Neural crest cell (in vitro differentiated cells): ENCODE data around the gene GABRB3. TPM values are rescaled to one million over a fixed set of nuclear protein-coding genes. Genes with fewer than 3 reads are reported as not detected.

Experiments used
- DNase-seq: peaks from one replicate; pipeline ENCODE4 v3.0.0; 2021; ENCODE audit warnings: low read depth, mixed read lengths, low spot score
- H3K27ac Mint-ChIP-seq: one replicate; pipeline ENCODE4 v1.8.0; 2021; ENCODE audit warnings: mild to moderate bottlenecking, mixed read lengths; ENCODE audit not compliant: unreplicated experiment
- H3K27me3 Mint-ChIP-seq: 2 replicates; pipeline ENCODE4 v1.8.0; 2021; ENCODE audit warnings: low read depth, mild to moderate bottlenecking, mixed read lengths
- H3K36me3 Mint-ChIP-seq: 2 replicates; pipeline ENCODE4 v1.8.0; 2021; ENCODE audit warnings: low read depth, mild to moderate bottlenecking, mixed read lengths
- H3K4me1 Mint-ChIP-seq: 2 replicates; pipeline ENCODE4 v1.8.0; 2021; ENCODE audit warnings: mixed read lengths
- H3K4me3 Mint-ChIP-seq: one replicate; pipeline ENCODE4 v1.8.0; 2021; ENCODE audit warnings: mild to moderate bottlenecking, mixed read lengths
- H3K9me3 Mint-ChIP-seq: 2 replicates; pipeline ENCODE4 v1.8.0; 2021; ENCODE audit warnings: mixed read lengths
- CTCF ChIP-seq: fragments of 200-600 bp; sonication (generic); conservative IDR thresholded peaks from 2 replicates; pipeline ENCODE4 v1.5.0; 2021; ENCODE audit warnings: antibody characterized with exemption, mild to moderate bottlenecking
- total RNA-seq: library from RNA; stranded (reverse); gene quantifications from 2 replicates; pipeline ENCODE4 v1.2.1, GENCODE V29; 2021

GABRB3 gene
- total RNA-seq, 1 donor from 2014 or later: 23.7 TPM

DNA sequence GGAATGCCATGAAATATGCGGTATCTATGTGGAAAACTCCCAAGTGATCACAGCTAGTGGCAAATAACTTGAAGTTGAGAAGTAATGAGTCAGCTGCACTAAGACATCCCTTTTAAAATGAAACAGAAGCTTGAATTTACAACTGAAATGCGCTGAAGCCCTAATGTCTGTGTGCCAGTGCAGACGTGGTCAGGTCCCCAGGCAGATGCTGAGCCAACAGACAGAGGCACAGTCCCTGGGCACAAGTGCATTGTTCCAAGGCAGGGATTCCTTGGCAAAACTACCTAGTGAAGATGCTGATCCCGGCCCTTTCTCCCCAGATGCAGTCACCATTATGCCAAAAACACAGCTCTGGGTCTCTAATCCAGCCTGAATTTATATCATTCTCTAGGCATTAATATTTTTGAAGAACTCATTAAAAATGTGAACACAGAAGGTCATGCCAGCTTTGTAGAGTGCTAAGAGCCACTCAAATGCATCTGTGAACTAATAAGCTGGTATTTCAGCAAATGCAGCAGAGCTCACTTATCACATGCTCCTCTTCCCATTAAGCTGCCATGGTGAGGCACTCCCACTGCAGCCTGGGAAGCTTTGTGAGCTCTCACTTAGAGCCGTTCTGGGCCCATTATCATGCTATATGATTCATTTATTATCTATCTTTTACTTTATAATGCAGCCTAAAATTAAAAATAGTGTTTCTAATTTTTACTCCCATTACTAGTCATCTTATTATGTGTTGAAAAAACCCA, 200.1 kb downstream of the GABRB3 start:
- Mint-ChIP-seq H3K4me3 (no peak overlapping the region), H3K9me3 (peaks cover 3% of the 10 kb centered on the region), H3K4me1 (no peaks in the 10 kb centered on the region), H3K36me3 (peaks cover 17% of the 10 kb centered on the region), H3K27ac (peak overlapping the region; percentile 53), H3K27me3 (no peaks in the 10 kb centered on the region)
- DNase-seq: no peak
- no peak for TF ChIP-seq CTCF

DNA sequence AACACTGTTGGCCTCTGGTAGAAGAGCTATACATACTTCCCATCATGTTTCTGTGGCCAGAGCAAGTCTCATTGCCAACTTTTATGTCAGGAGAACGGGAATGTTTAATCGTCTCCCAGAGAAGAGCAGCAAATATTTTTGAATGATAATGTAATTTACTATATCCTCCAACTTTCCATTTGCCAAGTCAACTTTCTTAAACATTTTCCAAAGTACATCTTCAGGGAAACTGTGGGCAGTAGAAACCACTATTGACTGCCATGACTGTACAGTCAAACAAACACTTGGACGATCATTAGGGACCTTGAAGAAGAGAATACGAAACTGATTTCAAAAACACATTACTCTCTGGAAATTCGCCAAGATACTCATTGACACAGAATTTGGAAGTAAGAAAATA, 201.5 kb downstream of the GABRB3 start:
- H3K36me3 Mint-ChIP-seq: peaks cover 8% of the 10 kb centered on the region
- no peaks in the 10 kb centered on the region for H3K27me3 Mint-ChIP-seq
- TF ChIP-seq CTCF: no peak
- DNase-seq: no peak
- H3K4me3 Mint-ChIP-seq: no peak overlapping the region
- no peak overlapping the region for H3K27ac Mint-ChIP-seq
- H3K9me3 Mint-ChIP-seq: peaks cover 3% of the 10 kb centered on the region
- no peaks in the 10 kb centered on the region for H3K4me1 Mint-ChIP-seq

DNA sequence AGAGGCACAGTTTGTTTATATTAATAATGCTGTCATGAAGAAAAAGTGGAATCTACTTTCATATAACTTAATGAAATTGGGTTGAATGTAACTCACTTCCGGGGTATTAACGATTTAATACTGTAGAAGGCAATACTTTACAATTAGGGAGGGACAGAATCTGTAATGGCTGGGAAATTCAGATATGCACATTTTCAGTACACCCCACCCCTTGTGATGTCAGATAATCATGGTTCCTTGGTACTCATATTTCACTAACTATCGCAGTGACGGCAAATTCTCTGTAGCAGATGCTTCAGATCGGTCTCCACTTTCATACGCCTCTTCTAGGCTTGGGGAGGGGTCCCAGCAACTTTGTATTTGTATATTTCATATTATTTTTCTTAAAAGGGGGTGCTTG, 207.3 kb downstream of the GABRB3 start:
- Mint-ChIP-seq H3K27ac (no peak overlapping the region), H3K27me3 (no peaks in the 10 kb centered on the region), H3K36me3 (peaks cover 4% of the 10 kb centered on the region)

GRCh38 chr15:26564361-26564760, 208.5 kb downstream of the GABRB3 start:
- Mint-ChIP-seq H3K9me3 (no peaks in the 10 kb centered on the region), H3K27ac (no peak overlapping the region), H3K4me1 (peaks cover 9% of the 10 kb centered on the region), H3K27me3 (no peaks in the 10 kb centered on the region), H3K36me3 (peaks cover 8% of the 10 kb centered on the region), H3K4me3 (no peak overlapping the region)
- no peak for TF ChIP-seq CTCF
- no peak for DNase-seq

More for the DNA sequence above, 207.3 kb downstream of the GABRB3 start:
- no peak for DNase-seq
- peaks cover 9% of the 10 kb centered on the region for H3K4me1 Mint-ChIP-seq
- no peak for TF ChIP-seq CTCF
- no peaks in the 10 kb centered on the region for H3K9me3 Mint-ChIP-seq
- H3K4me3 Mint-ChIP-seq: no peak overlapping the region

DNA sequence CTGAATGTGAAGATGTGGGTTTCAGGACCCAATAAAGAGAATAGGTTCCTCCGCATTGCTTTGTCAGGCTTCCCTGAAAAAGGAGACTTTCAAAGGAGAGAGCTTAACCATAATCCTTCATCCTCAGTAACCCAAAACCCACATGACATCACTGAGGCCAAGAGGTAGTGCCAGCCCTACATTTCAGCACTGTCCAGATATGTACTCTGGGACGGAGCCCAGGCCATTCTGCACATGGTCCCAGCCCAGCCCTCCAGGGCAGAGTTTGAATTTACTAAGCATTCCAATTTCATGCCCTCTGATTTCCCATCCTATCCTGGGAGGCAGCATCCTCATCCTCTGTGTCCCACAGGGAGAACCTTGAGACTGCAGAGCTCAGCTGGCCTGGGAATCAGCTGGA, 210.5 kb downstream of the GABRB3 start:
- peaks cover 9% of the 10 kb centered on the region for H3K4me1 Mint-ChIP-seq

More for the DNA sequence above, 210.5 kb downstream of the GABRB3 start:
- peak overlapping the region; percentile 50 for H3K27ac Mint-ChIP-seq
- H3K36me3 Mint-ChIP-seq: peaks cover 4% of the 10 kb centered on the region
- H3K4me3 Mint-ChIP-seq: no peak overlapping the region
- no peak for DNase-seq
- H3K9me3 Mint-ChIP-seq: no peaks in the 10 kb centered on the region
- H3K27me3 Mint-ChIP-seq: no peaks in the 10 kb centered on the region
- no peak for TF ChIP-seq CTCF
